Mucosa of descending colon (tissue), 3 donors: ENCODE measurements around the gene CDSN. TPM values are rescaled to one million over a fixed set of nuclear protein-coding genes. Genes with fewer than 3 reads are reported as not detected.

Experiments
- ATAC-seq: fragments of 200-7000 bp; cut with Tn5 transposase; one replicate; pipeline ENCODE4 v1.9.1; 2020; ENCODE audit warnings: mild to moderate bottlenecking, moderate library complexity
- DNase-seq, 3 donors: peaks; one replicate each; pipeline ENCODE4 v3.0.0-alpha.2; 2020
- H3K36me3 ChIP-seq: fragments of 200-600 bp; one replicate; pipeline ENCODE4 v1.8.0; 2021; ENCODE audit warnings: low read depth, mild to moderate bottlenecking
- H3K4me1 ChIP-seq: fragments of 200-600 bp; one replicate; pipeline ENCODE4 v1.8.0; 2021; ENCODE audit warnings: low read depth, mild to moderate bottlenecking
- H3K4me3 ChIP-seq: fragments of 200-600 bp; one replicate; pipeline ENCODE4 v1.8.0; 2021; ENCODE audit warnings: mild to moderate bottlenecking
- H3K9me3 ChIP-seq: fragments of 200-600 bp; one replicate; pipeline ENCODE4 v1.8.0; 2021; ENCODE audit warnings: mild to moderate bottlenecking
- intact Hi-C, 2 donors: fragments of 100-400 bp; cut with DNase I in 1 of 2; cut with micrococcal nuclease in 1 of 2; formaldehyde crosslinking; loops; one replicate each; pipeline versions ENCODE4 v1.11.0 to v1.11.1; 2022; cut with DNase I, micrococcal nuclease
- total RNA-seq, 3 donors: library from RNA; stranded (reverse); fragmentation: NEBNext Ultra II Directional in 2 of 3; extraction: Animal tissue kit (Norgen Biotek cat#: 25700) in 2 of 3; gene quantifications; one replicate each; pipeline versions ENCODE4 v1.2.1 to v1.2.4, GENCODE V29; 2021 to 2023
- TF ChIP-seq, protein P1 (sequence below): fragments of 200-600 bp; IDR thresholded peaks from one replicate; pipeline ENCODE4 v1.8.0; 2022; ENCODE audit warnings: antibody characterized with exemption, mild to moderate bottlenecking
- donor health status: DM: no; HTN: no; CAD: no; lungs with moderate emphysema.
- donor health status: DM: no; HTN: no; CAD: no.
- donor health status: DM: no; HTN: yes; CAD: no.

The CDSN gene
- total RNA-seq, 3 donors from 2014 or later = not detected

DNA sequence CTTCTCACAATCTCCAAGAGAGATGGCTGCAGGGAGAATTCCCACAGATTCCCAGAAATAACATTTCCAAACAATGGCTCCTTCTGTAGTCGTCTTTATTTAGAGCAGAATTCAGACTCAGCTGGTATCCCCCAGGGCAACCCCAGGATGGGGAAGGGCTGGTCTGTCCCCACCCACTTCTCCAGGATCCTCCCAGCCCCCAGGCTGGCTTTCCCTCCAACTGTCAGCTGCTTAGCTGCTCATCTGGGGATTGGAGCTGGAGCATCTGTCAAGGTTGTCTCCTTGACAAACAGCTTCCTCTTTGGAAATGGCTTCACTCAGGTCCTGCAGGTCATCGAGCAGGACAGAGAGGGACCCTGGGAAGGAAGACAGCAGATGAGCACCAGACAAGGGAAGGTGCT lies 22.1 kb upstream of the CDSN start:
- TF ChIP-seq, protein P1, sequence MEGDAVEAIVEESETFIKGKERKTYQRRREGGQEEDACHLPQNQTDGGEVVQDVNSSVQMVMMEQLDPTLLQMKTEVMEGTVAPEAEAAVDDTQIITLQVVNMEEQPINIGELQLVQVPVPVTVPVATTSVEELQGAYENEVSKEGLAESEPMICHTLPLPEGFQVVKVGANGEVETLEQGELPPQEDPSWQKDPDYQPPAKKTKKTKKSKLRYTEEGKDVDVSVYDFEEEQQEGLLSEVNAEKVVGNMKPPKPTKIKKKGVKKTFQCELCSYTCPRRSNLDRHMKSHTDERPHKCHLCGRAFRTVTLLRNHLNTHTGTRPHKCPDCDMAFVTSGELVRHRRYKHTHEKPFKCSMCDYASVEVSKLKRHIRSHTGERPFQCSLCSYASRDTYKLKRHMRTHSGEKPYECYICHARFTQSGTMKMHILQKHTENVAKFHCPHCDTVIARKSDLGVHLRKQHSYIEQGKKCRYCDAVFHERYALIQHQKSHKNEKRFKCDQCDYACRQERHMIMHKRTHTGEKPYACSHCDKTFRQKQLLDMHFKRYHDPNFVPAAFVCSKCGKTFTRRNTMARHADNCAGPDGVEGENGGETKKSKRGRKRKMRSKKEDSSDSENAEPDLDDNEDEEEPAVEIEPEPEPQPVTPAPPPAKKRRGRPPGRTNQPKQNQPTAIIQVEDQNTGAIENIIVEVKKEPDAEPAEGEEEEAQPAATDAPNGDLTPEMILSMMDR = no peak
- intact Hi-C loops = no loop called here
- H3K4me1 ChIP-seq = peaks cover 29% of the 10 kb centered on the region
- no peak overlapping the region for H3K4me3 ChIP-seq
- no peaks in the 10 kb centered on the region for H3K9me3 ChIP-seq
- DNase-seq (no peak), ATAC-seq (no peak)
- no peaks in the 10 kb centered on the region for H3K36me3 ChIP-seq

DNA sequence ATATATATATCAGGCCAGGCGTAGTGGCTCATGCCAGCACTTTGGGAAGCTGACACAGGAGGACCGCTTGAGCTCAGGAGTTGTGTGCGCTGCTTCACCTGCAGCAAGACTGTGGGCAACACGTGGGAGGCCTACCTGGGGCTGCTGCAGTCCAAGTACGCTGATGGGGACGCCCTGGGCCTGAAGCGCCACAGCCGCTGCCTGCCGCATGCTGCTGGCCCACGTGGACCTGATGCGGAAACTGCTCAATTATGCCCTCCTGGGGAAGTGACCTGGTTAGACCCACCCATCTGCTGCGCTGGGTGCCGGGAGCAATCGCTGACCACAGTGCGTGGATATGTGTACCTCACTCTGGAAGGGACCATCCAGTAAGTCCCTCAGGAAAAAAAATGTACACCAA lies 20.4 kb upstream of the CDSN start:
- ATAC-seq (no peak), DNase-seq (no peak)
- no peak overlapping the region for H3K4me3 ChIP-seq
- no peaks in the 10 kb centered on the region for H3K9me3 ChIP-seq
- H3K36me3 ChIP-seq = no peaks in the 10 kb centered on the region
- peaks cover 28% of the 10 kb centered on the region for H3K4me1 ChIP-seq
- intact Hi-C loops = no loop called here
- TF ChIP-seq, protein P1 = no peak

DNA sequence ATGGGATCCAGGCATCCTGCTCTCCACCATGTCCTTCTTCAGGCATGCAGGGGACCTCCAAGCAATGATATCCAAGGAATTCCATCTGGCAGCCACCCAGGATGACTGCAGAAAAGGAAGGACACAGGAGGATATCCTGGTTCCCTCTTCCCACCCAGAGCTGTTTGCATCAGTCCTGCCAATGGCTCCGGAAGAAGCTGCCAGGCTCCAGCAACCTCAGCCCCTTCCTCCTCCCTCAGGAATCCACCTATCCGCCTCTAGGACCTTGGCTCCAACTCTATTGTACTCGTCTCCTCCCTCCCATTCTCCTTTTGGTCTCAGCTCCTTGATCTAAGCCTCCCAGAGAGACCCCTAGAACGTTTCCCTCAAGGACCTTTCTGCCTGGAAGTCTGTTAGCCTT lies 19.4 kb upstream of the CDSN start:
- intact Hi-C loops = loop anchor here (5.0 kb wide), 3 partner anchors 53 to 233 kb away; no protein-coding TSS in a partner anchor
- Histone ChIP-seq H3K4me3 (no peak overlapping the region), H3K9me3 (no peaks in the 10 kb centered on the region), H3K4me1 (peaks cover 23% of the 10 kb centered on the region), H3K36me3 (no peaks in the 10 kb centered on the region)
- ATAC-seq = no peak
- TF ChIP-seq, protein P1 = no peak
- no peak for DNase-seq

DNA sequence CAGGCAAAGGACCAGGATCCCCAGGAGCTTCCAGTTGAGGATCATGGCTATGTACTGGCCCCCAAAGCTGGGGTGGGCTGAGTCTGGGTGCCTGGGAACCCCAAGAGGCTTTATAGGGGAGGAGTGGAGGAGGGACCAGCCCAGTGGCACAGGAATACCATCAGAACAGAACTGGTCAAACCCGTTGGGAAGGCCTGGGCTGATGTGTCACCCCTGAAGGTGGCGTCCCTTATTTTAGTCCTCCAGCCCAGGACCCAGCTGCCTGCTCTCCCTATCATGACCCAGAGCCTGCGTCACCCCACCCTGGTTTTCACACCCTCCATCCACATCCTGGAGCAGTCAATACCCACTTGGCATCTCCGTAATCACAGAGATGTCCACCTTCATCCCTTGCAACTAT lies 18.7 kb upstream of the CDSN start, which contains the start of gene PSORS1C2:
PSORS1C2 (minus strand) TSS at position 85 of the 400 bp plus-strand sequence; CDS start at position 45, 40 bp downstream.
- TF ChIP-seq, protein P1 = no peak
- Histone ChIP-seq H3K4me1 (peaks cover 19% of the 10 kb centered on the region), H3K36me3 (no peaks in the 10 kb centered on the region), H3K4me3 (no peak within 1 kb of the TSS), H3K9me3 (no peaks in the 10 kb centered on the region)
- intact Hi-C loops = loop anchor here (5.0 kb wide), 3 partner anchors 53 to 233 kb away; no protein-coding TSS in a partner anchor
- DNase-seq (no peak), ATAC-seq (no peak)

DNA sequence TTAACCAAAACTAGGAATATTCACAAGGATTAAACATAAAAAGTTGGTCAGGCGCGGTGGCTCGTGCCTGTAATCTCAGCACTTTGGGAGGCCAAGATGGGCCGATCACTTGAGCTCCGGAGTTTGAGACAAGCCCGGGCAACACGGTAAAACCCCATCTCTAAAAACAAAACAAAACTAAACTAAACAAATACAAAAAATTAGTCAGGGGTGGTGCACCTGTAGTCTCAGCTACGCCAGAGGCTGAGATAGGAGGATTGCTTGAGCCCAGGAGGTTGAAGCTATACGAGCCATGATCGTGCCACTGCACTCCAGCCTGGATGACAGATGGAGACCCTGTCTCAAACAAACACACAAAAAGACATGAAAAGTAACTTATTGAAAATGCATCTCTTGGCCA lies 15.5 kb upstream of the CDSN start:
- H3K4me1 ChIP-seq = peaks cover 7% of the 10 kb centered on the region
- intact Hi-C loops = loop anchor here (5.0 kb wide), 3 partner anchors 57 to 237 kb away; no protein-coding TSS in a partner anchor
- TF ChIP-seq, protein P1 = no peak
- H3K36me3 ChIP-seq = no peaks in the 10 kb centered on the region
- ATAC-seq (no peak), DNase-seq (no peak)
- H3K4me3 ChIP-seq = no peak overlapping the region
- H3K9me3 ChIP-seq = no peaks in the 10 kb centered on the region

DNA sequence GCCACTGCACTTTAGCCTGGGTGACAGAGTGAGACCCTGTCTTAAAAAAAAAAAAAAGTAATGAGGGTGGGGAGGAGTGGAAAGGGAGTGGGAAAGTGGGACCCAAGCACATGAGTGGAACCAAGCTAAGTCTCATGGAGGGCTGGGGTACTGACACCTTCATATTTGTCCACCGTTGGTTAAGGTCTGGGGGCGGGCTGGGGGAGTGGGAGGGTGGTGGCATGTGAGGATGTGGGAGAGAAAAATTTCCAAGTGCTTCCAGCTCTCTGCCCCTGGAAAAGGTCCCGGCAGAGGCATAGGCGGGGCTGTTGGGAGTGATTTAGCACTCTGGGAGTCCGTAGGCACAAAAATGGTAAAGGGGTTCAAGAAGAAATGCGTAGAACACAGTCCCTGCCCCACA lies 12.6 kb upstream of the CDSN start:
- H3K9me3 ChIP-seq = no peaks in the 10 kb centered on the region
- TF ChIP-seq, protein P1 = no peak
- no peak for ATAC-seq
- DNase-seq = no peak
- H3K4me1 ChIP-seq = peaks cover 3% of the 10 kb centered on the region
- no peak overlapping the region for H3K4me3 ChIP-seq
- intact Hi-C loops = no loop called here
- H3K36me3 ChIP-seq = no peaks in the 10 kb centered on the region
